H1 (cell line): ENCODE measurements around the gene NR2F2. TPM values are rescaled to one million over a fixed set of nuclear protein-coding genes. Genes with fewer than 3 reads are reported as not detected.
A peak's percentile ranks its signal among the peaks of the same experiment; 100 is the strongest.

Source experiments
- BCL11A ChIP-seq, 2 experiments: IDR thresholded peaks; one replicate each; pipeline ENCODE4 v1.6.1; 2011; ENCODE audit warnings: low read depth in 2 of 2, low read length in 2 of 2, mild to moderate bottlenecking in 2 of 2
- CHD1 ChIP-seq: IDR thresholded peaks from 2 replicates; pipeline ENCODE4 v1.6.1; 2012; ENCODE audit warnings: low read depth, low read length, improper control_type of control experiment
- EGR1 ChIP-seq: IDR thresholded peaks from 2 replicates; pipeline ENCODE4 v1.6.1; 2011; ENCODE audit warnings: low read depth, low read length, borderline replicate concordance
- EZH2 ChIP-seq: fragments of 200-600 bp; sonication (generic); IDR thresholded peaks from 2 replicates; pipeline ENCODE4 v1.7.1; 2012; ENCODE audit warnings: low read depth, mild to moderate bottlenecking, moderate library complexity, low read length, inconsistent platforms; ENCODE audit not compliant: severe bottlenecking
- GTF2F1 ChIP-seq: IDR thresholded peaks from 2 replicates; pipeline ENCODE4 v1.6.1; 2012; ENCODE audit warnings: low read depth, low read length, improper control_type of control experiment, borderline replicate concordance
- JUN ChIP-seq: IDR thresholded peaks from 2 replicates; pipeline ENCODE4 v1.6.1; 2011; ENCODE audit warnings: low read depth, mild to moderate bottlenecking, improper control_type of control experiment, low read length
- KDM1A ChIP-seq: fragments of 200-600, 300-600 bp; sonication (generic); IDR thresholded peaks from 2 replicates; pipeline ENCODE4 v1.7.1; 2016; ENCODE audit warnings: mild to moderate bottlenecking, low read length, borderline replicate concordance
- MAFK ChIP-seq: IDR thresholded peaks from 2 replicates; pipeline ENCODE4 v1.6.1; 2012; ENCODE audit warnings: low read depth, mild to moderate bottlenecking, improper control_type of control experiment, low read length
- POU5F1 ChIP-seq: IDR thresholded peaks from 2 replicates; pipeline ENCODE4 v1.6.1; 2011; ENCODE audit warnings: low read depth, mild to moderate bottlenecking, low read length, moderate library complexity
- RFX5 ChIP-seq: IDR thresholded peaks from 2 replicates; pipeline ENCODE4 v1.6.1; 2011; ENCODE audit warnings: low read depth, low read length, improper control_type of control experiment, borderline replicate concordance
- SAP30 ChIP-seq: fragments of 300-600 bp; sonication (generic); IDR thresholded peaks from 2 replicates; pipeline ENCODE4 v1.7.1; 2012; ENCODE audit warnings: low read length, moderate library complexity, mild to moderate bottlenecking, inconsistent platforms; ENCODE audit not compliant: insufficient read depth, insufficient replicate concordance
- SP2 ChIP-seq: IDR thresholded peaks from 2 replicates; pipeline ENCODE4 v1.6.1; 2012; ENCODE audit warnings: mild to moderate bottlenecking, low read length, inconsistent platforms
- SP4 ChIP-seq: IDR thresholded peaks from 2 replicates; pipeline ENCODE4 v1.6.1; 2012; ENCODE audit warnings: low read length, inconsistent platforms
- SRF ChIP-seq: IDR thresholded peaks from 2 replicates; pipeline ENCODE4 v1.6.1; 2011; ENCODE audit warnings: mild to moderate bottlenecking, low read depth, low read length, moderate library complexity
- SUZ12 ChIP-seq: fragments of 200-600 bp; sonication (generic); IDR thresholded peaks from 2 replicates; pipeline ENCODE4 v1.6.1; 2012; ENCODE audit warnings: mild to moderate bottlenecking, inconsistent platforms, low read length, moderate library complexity, mixed read lengths
- TBP ChIP-seq: IDR thresholded peaks from 2 replicates; pipeline ENCODE4 v1.6.1; 2011; ENCODE audit warnings: low read depth, low read length, improper control_type of control experiment
- TCF12 ChIP-seq: IDR thresholded peaks from 2 replicates; pipeline ENCODE4 v1.6.1; 2011; ENCODE audit warnings: low read depth, mild to moderate bottlenecking, low read length
- TEAD4 ChIP-seq: IDR thresholded peaks from 2 replicates; pipeline ENCODE4 v1.6.1; 2012; ENCODE audit warnings: low read depth, low read length, inconsistent platforms, mixed read lengths
- ZNF274 ChIP-seq: IDR thresholded peaks from 2 replicates; pipeline ENCODE4 v1.7.0; 2012; ENCODE audit warnings: low read length, borderline replicate concordance; ENCODE audit errors: extremely low read depth
- polyA plus RNA-seq, 7 experiments: library from polyadenylated mRNA; depleted of rRNA in 3 of 7; stranded (reverse) in 5 of 7; unstranded in 2 of 7; fragments of >200 nt in 5 of 7; fragments of 200-250 nt in 2 of 7; gene quantifications; 1 replicate in 5 of 7; 2 replicates in 1 of 7; 4 replicates in 1 of 7; pipeline versions ENCODE4 v1.2.1 to v1.2.3, GENCODE V29; 2011 to 2013; ENCODE audit warnings: missing spikeins in 2 of 7, mixed read lengths in 2 of 7
- total RNA-seq: library from RNA; stranded (reverse); fragmentation: NEBNext Ultra II Directional; extraction: Animal tissue kit (Norgen Biotek cat#: 25700); gene quantifications from 2 replicates; pipeline ENCODE4 v1.2.1, GENCODE V29; 2021
- TF ChIP-seq, protein P1 (sequence below): IDR thresholded peaks from 2 replicates; pipeline ENCODE4 v1.6.1; 2012; ENCODE audit warnings: inconsistent platforms
- TF ChIP-seq, protein P2 (sequence below): IDR thresholded peaks from 2 replicates; pipeline ENCODE4 v1.6.1; 2011; ENCODE audit warnings: low read length, improper control_type of control experiment
- TF ChIP-seq, protein P3 (sequence below): IDR thresholded peaks from 2 replicates; pipeline ENCODE4 v1.6.1; 2012; ENCODE audit warnings: low read length, inconsistent platforms

Gene NR2F2
- total and polyA plus RNA-seq, 2 of the 8 experiments (the other 6 are each of a cell fraction or from before 2014, with no cell fraction given): 0.03 TPM; not detected in 1

DNA sequence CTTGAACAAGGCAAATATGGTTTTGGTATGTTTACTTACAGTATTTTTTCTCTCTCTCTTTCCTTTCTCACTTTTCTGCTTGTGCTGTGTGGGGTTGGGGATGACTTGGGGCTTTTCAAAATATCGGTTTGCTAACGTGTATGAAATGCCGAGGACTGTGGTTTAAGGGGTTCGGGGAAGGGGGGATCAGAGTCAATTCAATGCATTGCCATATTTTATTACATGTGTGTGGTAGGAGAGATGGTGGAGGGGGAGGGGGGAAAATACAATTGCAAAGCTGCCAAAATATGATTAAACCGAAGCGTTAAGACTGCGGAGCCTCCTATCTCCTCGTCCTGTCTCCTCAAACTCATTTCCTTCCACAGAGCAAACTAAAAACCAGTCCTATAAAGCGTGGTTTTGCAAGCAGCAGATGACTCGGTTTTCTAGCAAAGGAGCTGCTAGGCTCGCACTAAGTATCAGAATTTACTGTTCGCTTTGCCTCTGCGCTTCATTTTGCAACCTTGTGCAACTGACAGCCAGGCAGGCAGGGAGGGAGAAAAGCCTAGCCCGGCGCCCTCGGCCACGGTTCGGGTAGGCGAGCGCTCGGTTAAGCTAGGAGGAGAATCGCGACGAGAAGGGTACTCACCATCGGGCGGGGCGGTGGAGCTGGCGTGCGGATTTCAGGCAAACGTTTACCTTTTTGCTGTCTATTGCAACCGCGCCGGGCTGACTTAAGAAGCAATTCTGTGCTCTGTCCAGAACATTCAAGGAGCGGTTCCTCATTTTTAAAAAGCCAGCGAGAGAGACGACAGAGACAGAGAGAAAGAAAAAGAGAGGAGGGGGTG, 4.0 kb upstream of the NR2F2 start (continued):
- TF ChIP-seq KDM1A (no peak), SUZ12 (peak; percentile 67), CHD1 (no peak), RFX5 (no peak), TBP (0 out of 2 replicates have a peak, but pooled peaks have one; percentile 12), MAFK (no peak), JUN (no peak), BCL11A (IDR thresholded peaks at IDR 0.05; ENCODE audit: low read depth in 2 of 2, low read length in 2 of 2) (no peak), GTF2F1 (no peak), EGR1 (no peak), EZH2 (peak; percentile 77), SP2 (no peak), TEAD4 (no peak), SRF (no peak), TCF12 (0 out of 2 replicates have a peak, but pooled peaks have one; percentile 31), POU5F1 (no peak), SP4 (no peak), ZNF274 (no peak), SAP30 (no peak)
- TF ChIP-seq, protein P1, sequence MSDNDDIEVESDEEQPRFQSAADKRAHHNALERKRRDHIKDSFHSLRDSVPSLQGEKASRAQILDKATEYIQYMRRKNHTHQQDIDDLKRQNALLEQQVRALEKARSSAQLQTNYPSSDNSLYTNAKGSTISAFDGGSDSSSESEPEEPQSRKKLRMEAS: no peak
- TF ChIP-seq, protein P2, sequence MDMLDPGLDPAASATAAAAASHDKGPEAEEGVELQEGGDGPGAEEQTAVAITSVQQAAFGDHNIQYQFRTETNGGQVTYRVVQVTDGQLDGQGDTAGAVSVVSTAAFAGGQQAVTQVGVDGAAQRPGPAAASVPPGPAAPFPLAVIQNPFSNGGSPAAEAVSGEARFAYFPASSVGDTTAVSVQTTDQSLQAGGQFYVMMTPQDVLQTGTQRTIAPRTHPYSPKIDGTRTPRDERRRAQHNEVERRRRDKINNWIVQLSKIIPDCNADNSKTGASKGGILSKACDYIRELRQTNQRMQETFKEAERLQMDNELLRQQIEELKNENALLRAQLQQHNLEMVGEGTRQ: no peak
- TF ChIP-seq, protein P3, sequence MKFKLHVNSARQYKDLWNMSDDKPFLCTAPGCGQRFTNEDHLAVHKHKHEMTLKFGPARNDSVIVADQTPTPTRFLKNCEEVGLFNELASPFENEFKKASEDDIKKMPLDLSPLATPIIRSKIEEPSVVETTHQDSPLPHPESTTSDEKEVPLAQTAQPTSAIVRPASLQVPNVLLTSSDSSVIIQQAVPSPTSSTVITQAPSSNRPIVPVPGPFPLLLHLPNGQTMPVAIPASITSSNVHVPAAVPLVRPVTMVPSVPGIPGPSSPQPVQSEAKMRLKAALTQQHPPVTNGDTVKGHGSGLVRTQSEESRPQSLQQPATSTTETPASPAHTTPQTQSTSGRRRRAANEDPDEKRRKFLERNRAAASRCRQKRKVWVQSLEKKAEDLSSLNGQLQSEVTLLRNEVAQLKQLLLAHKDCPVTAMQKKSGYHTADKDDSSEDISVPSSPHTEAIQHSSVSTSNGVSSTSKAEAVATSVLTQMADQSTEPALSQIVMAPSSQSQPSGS: no peak
